Measurements from ENCODE around the gene APOBEC3B.
"Not testable (repeated sequence)": the region's sequence is repeated elsewhere in the genome, so short reads cannot be mapped to it uniquely, and the experiment has no call there.

The APOBEC3B gene

GRCh38 chr22:39039306-39040126 lies 57.4 kb downstream of the APOBEC3B start:
- DNase-seq = no peak

- DNase-seq = not testable (repeated sequence)
These were observed 58.0 kb downstream of the APOBEC3B start for GRCh38 chr22:39040155-39040537.

GRCh38 chr22:39040538-39041296 lies 58.6 kb downstream of the APOBEC3B start, which contains the start of gene APOBEC3F:
Gene APOBEC3F, plus strand, starts transcription at chr22:39040864. Its CDS starts 97 bp downstream, at chr22:39040961.
- DNase-seq = not testable (repeated sequence)

GRCh38 chr22:39041908-39042307 lies 59.8 kb downstream of the APOBEC3B start:
- no peak for DNase-seq

Measured in NCI-H1105 (cell line).